Loucy (cell line): ENCODE data around the gene ANKRD60.

Experiments
- H2AFZ ChIP-seq: fragments of 200-600 bp; sonication (generic); 2 replicates; pipeline ENCODE4 v1.6.0; 2016; ENCODE audit warnings: antibody characterized with exemption, mild to moderate bottlenecking, low read length, moderate library complexity
- H3F3A ChIP-seq: fragments of 200-600 bp; 2 replicates; pipeline ENCODE4 v1.6.0; 2016; ENCODE audit warnings: antibody characterized with exemption, low read depth, mild to moderate bottlenecking
- H3K27me3 ChIP-seq: fragments of 200-600 bp; sonication (generic); 2 replicates; pipeline ENCODE4 v1.6.1; 2014; ENCODE audit warnings: low read length, mild to moderate bottlenecking; ENCODE audit not compliant: insufficient read depth, poor library complexity, severe bottlenecking
- H3K36me3 ChIP-seq: fragments of 200-600 bp; sonication (generic); 2 replicates; pipeline ENCODE4 v1.6.1; 2016; ENCODE audit warnings: low read length; ENCODE audit not compliant: insufficient read depth
- H3K4me1 ChIP-seq: fragments of 200-600 bp; sonication (generic); 2 replicates; pipeline ENCODE4 v1.5.1; 2014; ENCODE audit warnings: low read length, mild to moderate bottlenecking; ENCODE audit not compliant: insufficient read depth, poor library complexity, severe bottlenecking
- H3K4me2 ChIP-seq: fragments of 200-600 bp; sonication (generic); 2 replicates; pipeline ENCODE4 v1.6.0; 2014; ENCODE audit warnings: antibody characterized with exemption, low read length, low read depth, mild to moderate bottlenecking; ENCODE audit not compliant: poor library complexity, severe bottlenecking
- H3K4me3 ChIP-seq: fragments of 200-600 bp; sonication (generic); 2 replicates; pipeline ENCODE4 v1.5.1; 2014; ENCODE audit warnings: low read length, mild to moderate bottlenecking, mixed read lengths; ENCODE audit not compliant: poor library complexity, severe bottlenecking
- H3K79me2 ChIP-seq: fragments of 200-600 bp; sonication (generic); 2 replicates; pipeline ENCODE4 v1.6.1; 2014; ENCODE audit warnings: low read length; ENCODE audit not compliant: insufficient read depth
- H3K9ac ChIP-seq: fragments of 200-600 bp; sonication (generic); 2 replicates; pipeline ENCODE4 v1.6.0; 2014; ENCODE audit warnings: mild to moderate bottlenecking, low read depth, low read length, moderate library complexity; ENCODE audit not compliant: poor library complexity, severe bottlenecking
- H3K9me2 ChIP-seq: fragments of 200-600 bp; sonication (generic); replicated peaks from 2 replicates; pipeline ENCODE4 v1.6.1; 2016; ENCODE audit warnings: low read depth, low read length, mixed read lengths
- H3K9me3 ChIP-seq: fragments of 200-600 bp; sonication (generic); 2 replicates; pipeline ENCODE4 v1.6.1; 2014; ENCODE audit warnings: mild to moderate bottlenecking, antibody characterized with exemption, low read length, low read depth; ENCODE audit not compliant: insufficient read depth
- H4K20me1 ChIP-seq: fragments of 200-600 bp; sonication (generic); 2 replicates; pipeline ENCODE4 v1.6.0; 2014; ENCODE audit warnings: antibody characterized with exemption, low read length, mild to moderate bottlenecking; ENCODE audit not compliant: insufficient read depth, poor library complexity, severe bottlenecking
- EZH2phosphoT487 ChIP-seq: fragments of 200-600 bp; IDR thresholded peaks from 2 replicates; pipeline ENCODE4 v1.6.1; 2018; ENCODE audit warnings: antibody characterized with exemption, mild to moderate bottlenecking, moderate library complexity, borderline replicate concordance
- TF ChIP-seq, protein P1 (sequence below): fragments of 200-600 bp; sonication (generic); conservative IDR thresholded peaks from 2 replicates; pipeline ENCODE4 v1.5.1; 2014; ENCODE audit warnings: mild to moderate bottlenecking, antibody characterized with exemption, low read length

The ANKRD60 gene, protein sequence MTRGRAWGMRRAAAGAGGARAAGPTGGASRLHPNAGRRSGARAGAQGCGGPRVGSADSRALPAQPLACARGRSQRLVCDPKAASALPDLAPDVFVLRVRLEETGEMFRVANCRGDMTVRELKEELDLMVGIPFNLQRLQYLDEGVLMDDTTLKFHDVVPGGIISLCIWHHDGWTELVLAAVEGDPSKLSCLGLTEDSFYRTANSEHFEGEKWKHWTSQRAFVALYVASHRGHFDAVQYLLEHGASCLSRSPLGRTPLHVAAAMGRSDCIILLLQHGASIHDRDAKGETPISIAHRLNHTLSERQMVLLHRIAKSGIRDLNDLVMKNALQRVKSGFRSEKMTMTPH

DNA sequence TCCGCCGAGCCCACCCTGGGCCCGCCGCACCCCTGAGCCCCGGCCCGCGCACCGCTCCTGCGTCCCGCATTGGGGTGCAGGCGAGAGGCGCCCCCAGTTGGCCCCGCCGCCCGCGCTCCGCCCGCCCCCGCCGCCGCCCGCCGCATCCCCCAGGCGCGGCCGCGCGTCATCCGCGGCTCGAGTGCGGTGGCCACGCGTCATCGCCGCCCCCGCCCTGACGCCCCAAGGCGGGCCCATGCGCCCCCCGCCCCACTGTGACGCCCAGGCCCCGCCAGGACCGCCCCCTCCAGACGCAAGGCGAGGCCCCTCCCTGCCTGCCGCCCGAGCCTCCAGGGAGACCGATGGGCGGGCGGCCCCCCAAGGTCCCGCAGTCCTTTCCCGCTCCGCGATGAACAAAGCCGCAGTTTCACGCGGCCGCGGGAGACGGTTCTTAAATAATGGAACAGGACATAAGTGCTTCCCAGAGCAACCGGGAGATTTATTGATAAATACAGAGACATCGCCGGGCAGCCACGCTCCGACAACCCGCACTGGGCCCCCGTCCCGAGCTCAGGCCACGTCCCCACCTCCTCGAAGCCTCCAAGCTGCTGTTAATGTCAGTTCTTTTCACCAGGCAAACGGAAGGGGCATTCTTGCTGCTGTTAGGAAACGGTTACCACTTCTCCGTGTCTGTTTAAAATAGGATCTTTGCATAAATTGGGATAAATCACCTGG, at the start of gene ANKRD60:
Gene ANKRD60, minus strand, starts transcription at position 170 of the 714 bp plus-strand sequence. Its CDS starts 0 bp downstream, at position 170.
- Histone ChIP-seq H2AFZ (no peak within 1 kb of the TSS), H3K9ac (no peak within 1 kb of the TSS), H3K4me2 (no peak within 1 kb of the TSS), H3K27me3 (no peaks in the 10 kb centered on the region), H3K36me3 (no peaks in the 10 kb centered on the region), H3K9me3 (no peaks in the 10 kb centered on the region), H3K4me3 (no peak within 1 kb of the TSS), H3F3A (no peaks in the 10 kb centered on the region), H3K4me1 (no peaks in the 10 kb centered on the region), H3K79me2 (no peaks in the 10 kb centered on the region), H4K20me1 (no peaks in the 10 kb centered on the region), H3K9me2 (no peaks in the 10 kb centered on the region)
- TF ChIP-seq EZH2phosphoT487, result no peak
- TF ChIP-seq, protein P1, sequence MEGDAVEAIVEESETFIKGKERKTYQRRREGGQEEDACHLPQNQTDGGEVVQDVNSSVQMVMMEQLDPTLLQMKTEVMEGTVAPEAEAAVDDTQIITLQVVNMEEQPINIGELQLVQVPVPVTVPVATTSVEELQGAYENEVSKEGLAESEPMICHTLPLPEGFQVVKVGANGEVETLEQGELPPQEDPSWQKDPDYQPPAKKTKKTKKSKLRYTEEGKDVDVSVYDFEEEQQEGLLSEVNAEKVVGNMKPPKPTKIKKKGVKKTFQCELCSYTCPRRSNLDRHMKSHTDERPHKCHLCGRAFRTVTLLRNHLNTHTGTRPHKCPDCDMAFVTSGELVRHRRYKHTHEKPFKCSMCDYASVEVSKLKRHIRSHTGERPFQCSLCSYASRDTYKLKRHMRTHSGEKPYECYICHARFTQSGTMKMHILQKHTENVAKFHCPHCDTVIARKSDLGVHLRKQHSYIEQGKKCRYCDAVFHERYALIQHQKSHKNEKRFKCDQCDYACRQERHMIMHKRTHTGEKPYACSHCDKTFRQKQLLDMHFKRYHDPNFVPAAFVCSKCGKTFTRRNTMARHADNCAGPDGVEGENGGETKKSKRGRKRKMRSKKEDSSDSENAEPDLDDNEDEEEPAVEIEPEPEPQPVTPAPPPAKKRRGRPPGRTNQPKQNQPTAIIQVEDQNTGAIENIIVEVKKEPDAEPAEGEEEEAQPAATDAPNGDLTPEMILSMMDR, result no peak

DNA sequence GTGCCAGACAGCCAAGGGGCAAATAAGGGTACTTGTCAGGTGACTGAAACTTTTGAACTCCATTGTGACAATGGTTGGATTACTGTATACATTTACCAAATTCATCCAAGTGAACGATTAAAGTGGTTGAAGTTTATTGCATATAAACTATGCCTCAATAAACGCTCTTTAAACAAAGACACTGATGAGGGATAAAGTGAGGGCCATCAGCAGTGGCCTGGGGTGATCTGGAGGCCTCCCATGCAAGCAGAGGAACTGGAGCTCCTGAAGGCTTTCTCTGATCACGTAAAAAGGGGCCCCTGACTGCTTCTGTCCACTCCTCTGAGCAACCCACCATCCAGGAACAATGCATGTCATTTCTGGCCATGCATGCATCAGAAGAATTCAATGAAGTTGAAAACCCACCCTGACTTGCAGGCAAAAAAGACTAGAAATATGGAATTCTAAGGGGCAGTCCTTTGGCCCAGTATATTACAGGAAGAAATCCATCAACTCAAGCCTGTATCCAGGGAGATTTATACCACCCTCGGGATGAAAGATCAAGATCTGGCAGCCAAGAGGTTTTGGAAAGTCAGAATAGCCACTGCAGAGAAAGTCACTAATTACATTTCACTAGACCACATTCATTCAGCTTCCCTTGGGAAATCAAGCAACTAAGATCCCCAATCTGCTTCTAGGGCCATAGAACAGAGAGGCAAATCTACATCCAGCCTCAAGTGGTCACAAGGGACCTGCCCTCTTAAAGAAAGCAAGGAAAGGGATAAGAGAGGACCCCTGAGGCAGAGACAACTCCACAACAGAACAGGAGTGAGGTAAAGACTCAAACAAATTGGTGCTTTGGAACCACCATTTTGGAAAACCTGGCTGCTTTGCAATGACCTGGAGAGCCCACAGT, 49.4 kb upstream of the ANKRD60 start:
- peaks cover 6% of the 10 kb centered on the region; the same call in 1 of the 2 replicates for H3K9me3 ChIP-seq
- H3K9me2 ChIP-seq, result no peaks in the 10 kb centered on the region
- no peaks in the 10 kb centered on the region for H3K4me1 ChIP-seq
- TF ChIP-seq, protein P1, result no peak
- no peak for TF ChIP-seq EZH2phosphoT487
- H2AFZ ChIP-seq, result no peak overlapping the region
- H3F3A ChIP-seq, result no peaks in the 10 kb centered on the region
- no peak overlapping the region for H3K4me2 ChIP-seq
- H3K4me3 ChIP-seq, result no peak overlapping the region
- no peak overlapping the region for H3K9ac ChIP-seq
- no peaks in the 10 kb centered on the region for H3K79me2 ChIP-seq
- H4K20me1 ChIP-seq, result no peaks in the 10 kb centered on the region
- H3K27me3 ChIP-seq, result no peaks in the 10 kb centered on the region
- no peaks in the 10 kb centered on the region for H3K36me3 ChIP-seq

DNA sequence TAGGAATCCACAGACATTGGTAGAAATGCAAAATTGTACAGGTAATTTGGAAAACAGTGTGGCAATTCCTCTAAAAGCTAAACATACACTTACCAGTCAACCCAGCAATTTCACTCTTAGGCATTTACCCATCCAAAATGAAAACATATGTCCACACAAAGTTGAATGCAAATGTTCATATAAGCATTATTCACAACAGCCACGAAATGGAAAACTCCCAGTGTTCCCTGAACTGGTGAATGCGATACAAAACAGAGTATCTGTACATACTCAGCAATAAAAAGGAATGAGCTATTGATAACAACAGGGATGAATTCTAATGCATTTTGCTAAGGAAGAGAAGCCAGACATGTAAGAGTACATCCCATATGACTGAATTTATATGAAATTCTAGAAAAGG, 48.7 kb upstream of the ANKRD60 start:
- Histone ChIP-seq H3K9me3 (peaks cover 6% of the 10 kb centered on the region; the same call in 1 of the 2 replicates), H2AFZ (no peak overlapping the region), H3K79me2 (no peaks in the 10 kb centered on the region), H3K9ac (no peak overlapping the region), H3K36me3 (no peaks in the 10 kb centered on the region), H3K4me3 (no peak overlapping the region), H3K4me2 (no peak overlapping the region), H4K20me1 (no peaks in the 10 kb centered on the region), H3K4me1 (no peaks in the 10 kb centered on the region), H3K9me2 (no peaks in the 10 kb centered on the region), H3F3A (no peaks in the 10 kb centered on the region), H3K27me3 (no peaks in the 10 kb centered on the region)
- TF ChIP-seq EZH2phosphoT487, result no peak
- TF ChIP-seq, protein P1, result no peak
